ENCODE results near the gene METTL21C.

Gene METTL21C

DNA sequence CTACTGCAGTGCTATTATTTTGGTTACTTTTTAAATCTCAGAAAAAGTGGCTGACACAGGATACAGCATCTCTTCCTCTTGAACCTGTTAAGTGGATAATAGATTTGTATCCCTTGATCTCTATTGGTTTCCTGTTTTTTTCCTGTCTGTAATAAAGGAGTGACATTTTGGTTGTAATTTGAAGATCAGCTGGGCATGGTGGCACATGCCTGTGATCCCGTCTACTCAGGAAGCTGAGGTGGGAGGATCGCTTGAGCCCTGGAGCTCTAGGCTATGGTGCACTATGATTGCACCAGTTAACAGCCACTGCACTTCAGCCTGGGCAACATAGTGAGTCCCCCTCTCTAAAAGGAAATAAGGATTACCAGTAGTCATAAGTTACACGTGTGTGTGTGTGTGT lies 46.8 kb downstream of the METTL21C start:
- Histone ChIP-seq H3K4me3 (replicated peaks; ENCODE audit: low read depth, low read length) (no peak overlapping the region), H3K27me3 (replicated peaks; ENCODE audit: control insufficient read depth, insufficient read depth, low read length) (no peaks in the 10 kb centered on the region), H3K36me3 (ENCODE audit: control insufficient read depth, insufficient read depth, low read length) (peaks cover 6% of the 10 kb centered on the region)
- DNase-seq (ENCODE audit: extremely low read depth, insufficient read length) = no peak
- no peak for TF ChIP-seq CTCF (IDR thresholded peaks at IDR 0.05; ENCODE audit: insufficient read depth, low read length, poor library complexity, severe bottlenecking)

GRCh38 chr13:102645701-102646100 lies 49.1 kb downstream of the METTL21C start:
- DNase-seq (ENCODE audit: extremely low read depth, insufficient read length) = no peak
- Histone ChIP-seq H3K36me3 (ENCODE audit: control insufficient read depth, insufficient read depth, low read length) (peaks cover 12% of the 10 kb centered on the region), H3K4me3 (replicated peaks; ENCODE audit: low read depth, low read length) (no peak overlapping the region), H3K27me3 (replicated peaks; ENCODE audit: control insufficient read depth, insufficient read depth, low read length) (no peaks in the 10 kb centered on the region)
- TF ChIP-seq CTCF (IDR thresholded peaks at IDR 0.05; ENCODE audit: insufficient read depth, low read length, poor library complexity, severe bottlenecking) = no peak

GRCh38 chr13:102643656-102644055 lies 51.2 kb downstream of the METTL21C start:
- TF ChIP-seq CTCF (IDR thresholded peaks at IDR 0.05; ENCODE audit: insufficient read depth, low read length, poor library complexity, severe bottlenecking) = no peak
- Histone ChIP-seq H3K36me3 (ENCODE audit: control insufficient read depth, insufficient read depth, low read length) (peaks cover 12% of the 10 kb centered on the region), H3K4me3 (replicated peaks; ENCODE audit: low read depth, low read length) (no peak overlapping the region), H3K27me3 (replicated peaks; ENCODE audit: control insufficient read depth, insufficient read depth, low read length) (no peaks in the 10 kb centered on the region)
- DNase-seq (ENCODE audit: extremely low read depth, insufficient read length) = no peak

DNA sequence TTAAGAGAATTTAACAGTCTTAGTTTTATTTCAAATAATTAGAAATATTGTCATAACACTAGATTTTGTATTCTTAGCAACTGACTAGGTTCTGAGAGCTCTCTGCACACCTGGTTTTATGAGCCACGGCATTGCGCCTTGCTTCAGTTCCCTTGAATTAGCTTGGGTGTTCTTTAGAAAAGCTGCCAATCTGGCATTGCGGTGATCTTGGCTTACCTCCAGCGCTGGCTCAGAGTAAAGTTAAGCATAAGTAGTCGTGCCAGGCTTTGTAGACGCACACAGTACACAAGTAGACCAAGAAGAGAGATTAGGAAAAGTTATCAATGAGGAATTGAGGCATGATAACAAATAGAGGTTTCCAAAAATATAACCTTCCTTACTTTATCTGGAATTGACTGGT lies 52.4 kb downstream of the METTL21C start:
- H3K36me3 ChIP-seq (ENCODE audit: control insufficient read depth, insufficient read depth, low read length) = peaks cover 15% of the 10 kb centered on the region

DNA sequence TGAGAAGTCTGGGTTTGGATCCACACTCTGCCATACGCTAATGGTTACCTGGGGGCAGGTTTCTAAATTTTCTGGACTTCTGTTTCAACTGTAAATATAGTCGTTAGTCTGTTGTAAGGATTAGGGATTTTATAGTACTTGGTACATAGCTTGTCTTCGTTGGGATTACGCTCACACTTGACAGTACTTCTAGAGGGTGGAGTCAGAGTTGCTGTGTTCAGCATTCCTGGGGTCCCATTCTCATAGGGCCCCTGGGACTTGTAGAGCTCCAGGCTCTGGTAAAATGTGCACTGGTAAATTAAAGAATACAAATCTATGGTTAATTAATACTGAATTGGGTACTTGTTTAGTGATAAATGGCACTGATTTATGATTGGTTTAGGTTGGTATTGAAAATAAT lies 52.8 kb downstream of the METTL21C start:
- H3K36me3 ChIP-seq (ENCODE audit: control insufficient read depth, insufficient read depth, low read length) = peaks cover 15% of the 10 kb centered on the region
- no peak for TF ChIP-seq CTCF (IDR thresholded peaks at IDR 0.05; ENCODE audit: insufficient read depth, low read length, poor library complexity, severe bottlenecking)
- no peak for DNase-seq (ENCODE audit: extremely low read depth, insufficient read length)
- H3K4me3 ChIP-seq (replicated peaks; ENCODE audit: low read depth, low read length) = no peak overlapping the region
- H3K27me3 ChIP-seq (replicated peaks; ENCODE audit: control insufficient read depth, insufficient read depth, low read length) = no peaks in the 10 kb centered on the region

More for the DNA sequence above, 52.4 kb downstream of the METTL21C start:
- TF ChIP-seq CTCF (IDR thresholded peaks at IDR 0.05; ENCODE audit: insufficient read depth, low read length, poor library complexity, severe bottlenecking) = no peak
- DNase-seq (ENCODE audit: extremely low read depth, insufficient read length) = no peak
- Histone ChIP-seq H3K27me3 (replicated peaks; ENCODE audit: control insufficient read depth, insufficient read depth, low read length) (no peaks in the 10 kb centered on the region), H3K4me3 (replicated peaks; ENCODE audit: low read depth, low read length) (no peak overlapping the region)

- no peak for TF ChIP-seq CTCF (IDR thresholded peaks at IDR 0.05; ENCODE audit: insufficient read depth, low read length, poor library complexity, severe bottlenecking)
- H3K4me3 ChIP-seq (replicated peaks; ENCODE audit: low read depth, low read length) = no peak overlapping the region
- no peaks in the 10 kb centered on the region for H3K27me3 ChIP-seq (replicated peaks; ENCODE audit: control insufficient read depth, insufficient read depth, low read length)
- no peak for DNase-seq (ENCODE audit: extremely low read depth, insufficient read length)
- peaks cover 14% of the 10 kb centered on the region for H3K36me3 ChIP-seq (ENCODE audit: control insufficient read depth, insufficient read depth, low read length)
Observed at GRCh38 chr13:102638741-102639140, 56.1 kb downstream of the METTL21C start.

Data from GM06990 (cell line).